MCF 10A (cell line): Measurements from ENCODE around the gene PLA2G6. TPM values are rescaled to one million over a fixed set of nuclear protein-coding genes. Genes with fewer than 3 reads are reported as not detected.
A peak's percentile ranks its signal among the peaks of the same experiment; 100 is the strongest.

Experiments used
- BruUV-seq: library from RNA; stranded (reverse); fragments of 400-500 nt; replicated peaks from 2 replicates; lab custom pipeline; 2021; lab: Mats Ljungman, UMichigan
- CTCF ChIA-PET: fragments of 300-600 bp; sonication (Branson Sonifier 250); formaldehyde crosslinking; extraction: SDS; loops from one replicate; lab custom pipeline; 2021; ENCODE audit warnings: antibody characterized with exemption, inconsistent platforms; lab: Yijun Ruan, JAX
- POLR2A ChIA-PET: fragments of 300-600, 350-650 bp; sonication (Branson Sonifier 250); formaldehyde crosslinking; extraction: SDS; loops from one replicate; lab custom pipeline; 2020; ENCODE audit warnings: antibody characterized with exemption, inconsistent platforms; lab: Yijun Ruan, JAX
- DNase-seq: peaks from one replicate; pipeline ENCODE4 v3.0.0-alpha.2; 2018; ENCODE audit not compliant: unreplicated experiment
- H3K27ac Mint-ChIP-seq: one replicate; pipeline ENCODE4 v1.8.0; 2022; ENCODE audit warnings: mild to moderate bottlenecking, low read depth, mixed read lengths; ENCODE audit not compliant: unreplicated experiment
- H3K27me3 Mint-ChIP-seq: one replicate; pipeline ENCODE4 v1.8.0; 2022; ENCODE audit warnings: mixed read lengths; ENCODE audit not compliant: insufficient read depth, unreplicated experiment
- H3K36me3 Mint-ChIP-seq: one replicate; pipeline ENCODE4 v1.8.0; 2022; ENCODE audit warnings: mild to moderate bottlenecking, moderate library complexity, mixed read lengths; ENCODE audit not compliant: insufficient read depth, unreplicated experiment
- H3K4me1 Mint-ChIP-seq: one replicate; pipeline ENCODE4 v1.8.0; 2022; ENCODE audit warnings: mixed read lengths; ENCODE audit not compliant: insufficient read depth, unreplicated experiment
- H3K4me3 Mint-ChIP-seq: one replicate; pipeline ENCODE4 v1.8.0; 2022; ENCODE audit warnings: mild to moderate bottlenecking, moderate library complexity, mixed read lengths; ENCODE audit not compliant: unreplicated experiment
- H3K9me3 Mint-ChIP-seq: one replicate; pipeline ENCODE4 v1.8.0; 2022; ENCODE audit warnings: mixed read lengths; ENCODE audit not compliant: unreplicated experiment
- intact Hi-C: fragments of 100-400 bp; cut with micrococcal nuclease; formaldehyde crosslinking; loops from 2 replicates; pipeline ENCODE4 v1.14.1; 2022
- total RNA-seq: library from RNA; stranded (reverse); gene quantifications from 2 replicates; pipeline ENCODE4 v1.2.3, GENCODE V29; 2022
- TF ChIP-seq, protein P1 (sequence below): fragments of 200-600 bp; IDR thresholded peaks from one replicate; pipeline ENCODE4 v1.8.0; 2022; ENCODE audit warnings: antibody characterized with exemption, mild to moderate bottlenecking; ENCODE audit not compliant: unreplicated experiment

Gene PLA2G6
- total RNA-seq, 1 experiment from 2014 or later = 37.5 TPM

DNA sequence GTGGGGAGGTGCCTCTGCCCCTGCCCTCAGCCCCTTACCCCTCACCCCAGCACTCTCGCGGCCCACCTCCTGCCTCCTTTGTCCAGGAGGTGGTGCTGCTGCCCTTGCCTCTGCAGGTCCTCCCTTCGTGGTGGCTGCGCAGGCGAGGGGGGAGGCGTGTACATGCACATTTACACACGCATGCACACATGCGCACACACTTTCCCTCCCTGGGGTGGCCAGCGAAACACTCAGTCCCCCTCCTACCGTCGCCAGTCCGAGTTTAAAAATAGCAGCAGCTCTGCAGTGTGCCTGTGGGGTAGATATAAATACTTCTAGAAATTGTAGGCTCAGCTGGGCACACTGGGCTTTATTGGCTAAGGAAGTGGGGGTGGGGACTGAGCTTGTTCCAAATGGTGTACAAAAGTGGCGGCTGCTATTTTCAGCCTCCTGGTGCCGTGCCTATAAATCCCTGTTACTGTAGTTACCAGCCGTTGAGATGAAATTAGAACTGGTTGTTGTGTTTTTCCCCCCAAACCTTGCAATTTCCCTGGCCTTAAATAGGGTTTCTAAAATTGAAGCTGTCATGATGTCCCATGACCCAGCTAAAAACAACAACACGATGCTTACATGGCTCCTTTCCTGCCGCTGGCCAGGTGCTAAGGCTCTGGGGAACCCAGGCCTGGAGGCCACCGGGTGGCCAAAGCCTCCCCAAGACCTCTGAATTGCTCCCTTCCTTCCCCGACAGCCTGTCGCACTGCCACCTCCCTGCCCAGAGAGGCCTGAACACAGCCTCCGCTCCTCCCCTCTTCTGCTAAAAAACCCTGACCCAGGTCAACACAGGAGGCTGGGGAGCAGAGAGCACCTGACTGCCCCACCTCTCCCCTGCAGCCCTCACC is 112.0 kb downstream of the PLA2G6 start:
- DNase-seq = no peak
- ChIA-PET POLR2A (interaction anchor here (2.4 kb wide), 1 partner anchor 13 kb away, joined by 7 read pairs; the partner anchor contains the start of gene PICK1), CTCF (interaction anchor here (0.5 to 1.7 kb wide), 5 partner anchors 11 to 452 kb away, joined by 3 to 4 read pairs (median 4); no protein-coding TSS in a partner anchor)
- Mint-ChIP-seq H3K36me3 (peaks cover 45% of the 10 kb centered on the region), H3K27me3 (no peaks in the 10 kb centered on the region), H3K4me1 (no peaks in the 10 kb centered on the region), H3K27ac (no peak overlapping the region), H3K4me3 (no peak overlapping the region), H3K9me3 (no peaks in the 10 kb centered on the region)
- BruUV-seq = no TSS peak
- intact Hi-C loops = no loop called here
- TF ChIP-seq, protein P1, sequence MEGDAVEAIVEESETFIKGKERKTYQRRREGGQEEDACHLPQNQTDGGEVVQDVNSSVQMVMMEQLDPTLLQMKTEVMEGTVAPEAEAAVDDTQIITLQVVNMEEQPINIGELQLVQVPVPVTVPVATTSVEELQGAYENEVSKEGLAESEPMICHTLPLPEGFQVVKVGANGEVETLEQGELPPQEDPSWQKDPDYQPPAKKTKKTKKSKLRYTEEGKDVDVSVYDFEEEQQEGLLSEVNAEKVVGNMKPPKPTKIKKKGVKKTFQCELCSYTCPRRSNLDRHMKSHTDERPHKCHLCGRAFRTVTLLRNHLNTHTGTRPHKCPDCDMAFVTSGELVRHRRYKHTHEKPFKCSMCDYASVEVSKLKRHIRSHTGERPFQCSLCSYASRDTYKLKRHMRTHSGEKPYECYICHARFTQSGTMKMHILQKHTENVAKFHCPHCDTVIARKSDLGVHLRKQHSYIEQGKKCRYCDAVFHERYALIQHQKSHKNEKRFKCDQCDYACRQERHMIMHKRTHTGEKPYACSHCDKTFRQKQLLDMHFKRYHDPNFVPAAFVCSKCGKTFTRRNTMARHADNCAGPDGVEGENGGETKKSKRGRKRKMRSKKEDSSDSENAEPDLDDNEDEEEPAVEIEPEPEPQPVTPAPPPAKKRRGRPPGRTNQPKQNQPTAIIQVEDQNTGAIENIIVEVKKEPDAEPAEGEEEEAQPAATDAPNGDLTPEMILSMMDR = peak; percentile 29

DNA sequence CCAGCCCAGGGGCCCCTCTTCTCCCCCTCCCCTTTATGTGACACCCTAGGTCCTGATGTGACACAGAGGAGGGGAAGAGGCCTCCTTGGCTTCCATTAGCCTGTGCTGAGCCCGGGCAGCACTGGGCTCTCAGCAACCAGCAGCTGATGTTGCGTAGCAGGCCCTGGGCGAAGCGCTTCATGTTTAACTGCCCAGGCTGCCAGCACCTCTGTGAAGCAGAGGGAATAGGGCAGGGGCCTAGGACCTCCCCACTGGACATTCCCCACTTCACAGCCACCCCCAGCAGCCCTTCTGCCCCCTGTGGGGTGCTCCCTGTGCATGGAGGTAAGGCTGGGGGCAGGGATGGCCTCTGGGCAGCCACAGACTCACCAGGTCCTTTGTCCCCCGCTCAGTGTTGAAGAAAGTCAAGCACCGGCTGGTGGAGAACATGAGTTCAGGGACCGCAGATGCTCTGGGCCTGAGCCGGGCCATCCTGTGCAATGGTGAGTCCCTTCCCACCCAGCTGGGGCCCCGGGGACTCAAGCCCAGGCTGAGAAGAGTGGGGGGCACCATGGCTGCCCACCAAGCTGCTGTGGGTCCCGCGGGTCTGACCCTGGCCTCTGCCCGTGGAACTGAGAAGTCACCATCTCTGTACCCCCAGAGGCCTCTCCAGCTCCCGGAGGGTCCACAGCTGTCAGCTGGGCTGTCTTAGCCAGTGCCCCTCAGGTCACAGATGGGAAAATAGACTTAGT is 112.8 kb downstream of the PLA2G6 start:
- TF ChIP-seq, protein P1 = no peak
- Mint-ChIP-seq H3K9me3 (no peaks in the 10 kb centered on the region), H3K27me3 (no peaks in the 10 kb centered on the region), H3K4me3 (no peak overlapping the region), H3K4me1 (no peaks in the 10 kb centered on the region), H3K36me3 (peaks cover 51% of the 10 kb centered on the region), H3K27ac (no peak overlapping the region)
- intact Hi-C loops = no loop called here
- BruUV-seq = no TSS peak
- POLR2A ChIA-PET = interaction anchor here (2.4 kb wide), 1 partner anchor 12 kb away, joined by 7 read pairs; the partner anchor contains the start of gene PICK1
- CTCF ChIA-PET = interaction anchor here (0.5 to 0.7 kb wide), 3 partner anchors 10 to 170 kb away, joined by 3 to 4 read pairs (median 4); no protein-coding TSS in a partner anchor
- DNase-seq = no peak

DNA sequence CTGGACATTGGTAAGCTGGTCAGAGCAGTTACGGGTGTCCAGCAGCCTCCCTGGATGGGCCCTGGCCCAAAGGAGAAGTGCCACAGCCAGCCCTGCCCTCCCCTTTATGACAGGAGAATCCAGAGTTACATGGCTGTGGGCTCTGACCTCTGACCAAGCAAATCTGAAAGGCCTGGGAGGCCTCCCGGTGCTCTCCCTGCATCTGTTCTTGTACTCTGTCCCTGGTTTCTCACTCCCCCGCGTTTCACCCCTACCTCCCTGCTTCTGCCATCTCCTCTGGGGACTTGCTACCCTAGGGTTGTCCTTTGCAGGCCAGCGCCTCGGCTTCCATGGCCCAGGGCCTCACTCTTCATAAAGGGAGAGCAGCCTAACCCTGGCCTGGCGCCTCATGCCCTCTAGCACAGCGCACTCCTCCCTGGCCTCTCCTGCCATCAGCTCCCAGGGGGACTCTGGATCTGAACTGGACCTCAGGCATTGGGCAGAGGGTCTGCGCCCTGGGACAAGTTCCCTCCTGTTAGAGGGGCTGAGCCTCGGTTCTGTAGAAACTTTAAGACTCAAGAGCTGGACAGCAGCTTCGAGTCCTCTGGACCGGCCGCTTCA is 113.8 kb downstream of the PLA2G6 start:
- peaks cover 2% of the 10 kb centered on the region for H3K4me1 Mint-ChIP-seq
- no TSS peak for BruUV-seq
- TF ChIP-seq, protein P1 = no peak
- no peak overlapping the region for H3K27ac Mint-ChIP-seq
- no peaks in the 10 kb centered on the region for H3K27me3 Mint-ChIP-seq
- CTCF ChIA-PET = no interaction called here
- DNase-seq = no peak
- peaks cover 56% of the 10 kb centered on the region for H3K36me3 Mint-ChIP-seq
- POLR2A ChIA-PET = interaction anchor here (0.6 to 0.7 kb wide), 2 partner anchors 8 to 22 kb away, joined by 3 read pairs; no protein-coding TSS in a partner anchor
- no peaks in the 10 kb centered on the region for H3K9me3 Mint-ChIP-seq
- intact Hi-C loops = no loop called here
- no peak overlapping the region for H3K4me3 Mint-ChIP-seq
